ENCODE results near the gene SPATS2L.
A peak's percentile ranks its signal among the peaks of the same experiment; 100 is the strongest.

Gene SPATS2L

GRCh38 chr2:200415455-200415854 lies 109.0 kb downstream of the SPATS2L start:
- no peak overlapping the region for H3K23ac ChIP-seq (ENCODE audit: low read length)
- no peak for DNase-seq
- no peak overlapping the region for H3K27ac ChIP-seq (ENCODE audit: low read depth, low read length)
- no peak overlapping the region for H2BK120ac ChIP-seq (ENCODE audit: low read depth, low read length)
- no peak overlapping the region for H2BK5ac ChIP-seq (ENCODE audit: low read length)
- no CpG with 5 or more reads among the region's 2 CpGs for WGBS (ENCODE audit: extremely low coverage, insufficient coverage, low lambda C conversion rate)
- H3K56ac ChIP-seq (ENCODE audit: low read length): no peak overlapping the region
- H2AK5ac ChIP-seq (ENCODE audit: low read length): no peak overlapping the region
- H4K8ac ChIP-seq (ENCODE audit: low read depth, low read length): no peak overlapping the region
- no peaks in the 10 kb centered on the region for H3K4me1 ChIP-seq (ENCODE audit: control insufficient read depth, low read depth, low read length)
- H3K27me3 ChIP-seq (ENCODE audit: insufficient read depth, low read length, poor library complexity): no peaks in the 10 kb centered on the region
- no peak overlapping the region for H3K4me2 ChIP-seq (ENCODE audit: low read length)
- peaks cover 4% of the 10 kb centered on the region for H3K79me1 ChIP-seq (ENCODE audit: low read length)
- no peak overlapping the region for H3K18ac ChIP-seq (ENCODE audit: low read length)
- H3K79me2 ChIP-seq (ENCODE audit: control insufficient read depth, insufficient read depth, low read length): peaks cover under 1% of the 10 kb centered on the region
- no peak overlapping the region for H3K9ac ChIP-seq (ENCODE audit: low read length)
- H2BK15ac ChIP-seq (replicated peaks; ENCODE audit: low read depth): no peak overlapping the region
- no peak overlapping the region for H3K4ac ChIP-seq (ENCODE audit: low read depth, low read length)
- H3K36me3 ChIP-seq (ENCODE audit: control insufficient read depth, insufficient read depth, low read length): peaks cover 5% of the 10 kb centered on the region
- no peak overlapping the region for H3K4me3 ChIP-seq (ENCODE audit: low read length)
- H4K5ac ChIP-seq (ENCODE audit: low read length): no peak overlapping the region

- Histone ChIP-seq H2BK5ac (ENCODE audit: low read length) (no peak overlapping the region), H3K79me2 (ENCODE audit: control insufficient read depth, insufficient read depth, low read length) (no peaks in the 10 kb centered on the region), H3K4ac (ENCODE audit: low read depth, low read length) (no peak overlapping the region), H3K4me3 (ENCODE audit: low read length) (no peak overlapping the region), H3K18ac (ENCODE audit: low read length) (no peak overlapping the region), H3K56ac (ENCODE audit: low read length) (no peak overlapping the region), H3K4me1 (ENCODE audit: control insufficient read depth, low read depth, low read length) (no peaks in the 10 kb centered on the region), H2BK15ac (replicated peaks; ENCODE audit: low read depth) (no peak overlapping the region), H3K79me1 (ENCODE audit: low read length) (peaks cover 6% of the 10 kb centered on the region), H3K27ac (ENCODE audit: low read depth, low read length) (peak overlapping the region; percentile 46), H3K27me3 (ENCODE audit: insufficient read depth, low read length, poor library complexity) (no peaks in the 10 kb centered on the region), H3K4me2 (ENCODE audit: low read length) (no peak overlapping the region), H4K5ac (ENCODE audit: low read length) (no peak overlapping the region), H3K36me3 (ENCODE audit: control insufficient read depth, insufficient read depth, low read length) (peaks cover 9% of the 10 kb centered on the region), H2AK5ac (ENCODE audit: low read length) (no peak overlapping the region), H4K8ac (ENCODE audit: low read depth, low read length) (no peak overlapping the region), H3K23ac (ENCODE audit: low read length) (no peak overlapping the region), H2BK120ac (ENCODE audit: low read depth, low read length) (no peak overlapping the region), H3K9ac (ENCODE audit: low read length) (no peak overlapping the region)
- no CpG with 5 or more reads among the region's 8 CpGs for WGBS (ENCODE audit: extremely low coverage, insufficient coverage, low lambda C conversion rate)
- DNase-seq: no peak
These were observed 110.4 kb downstream of the SPATS2L start for GRCh38 chr2:200416878-200417277.

- no peak for DNase-seq
- Histone ChIP-seq H3K4me1 (ENCODE audit: control insufficient read depth, low read depth, low read length) (no peaks in the 10 kb centered on the region), H2BK120ac (ENCODE audit: low read depth, low read length) (no peak overlapping the region), H3K4me3 (ENCODE audit: low read length) (no peak overlapping the region), H4K5ac (ENCODE audit: low read length) (no peak overlapping the region), H3K27ac (ENCODE audit: low read depth, low read length) (no peak overlapping the region), H2AK5ac (ENCODE audit: low read length) (no peak overlapping the region), H3K4me2 (ENCODE audit: low read length) (no peak overlapping the region), H3K79me1 (ENCODE audit: low read length) (peaks cover 6% of the 10 kb centered on the region), H3K18ac (ENCODE audit: low read length) (no peak overlapping the region), H3K4ac (ENCODE audit: low read depth, low read length) (no peak overlapping the region), H3K23ac (ENCODE audit: low read length) (no peak overlapping the region), H3K79me2 (ENCODE audit: control insufficient read depth, insufficient read depth, low read length) (no peaks in the 10 kb centered on the region), H3K9ac (ENCODE audit: low read length) (no peak overlapping the region), H3K36me3 (ENCODE audit: control insufficient read depth, insufficient read depth, low read length) (peaks cover 9% of the 10 kb centered on the region), H4K8ac (ENCODE audit: low read depth, low read length) (no peak overlapping the region), H3K27me3 (ENCODE audit: insufficient read depth, low read length, poor library complexity) (no peaks in the 10 kb centered on the region), H2BK5ac (ENCODE audit: low read length) (no peak overlapping the region), H2BK15ac (replicated peaks; ENCODE audit: low read depth) (no peak overlapping the region), H3K56ac (ENCODE audit: low read length) (no peak overlapping the region)
These were observed 110.9 kb downstream of the SPATS2L start for GRCh38 chr2:200417366-200417765.

- Histone ChIP-seq H3K4me1 (ENCODE audit: control insufficient read depth, low read depth, low read length) (no peaks in the 10 kb centered on the region), H4K8ac (ENCODE audit: low read depth, low read length) (no peak overlapping the region), H3K36me3 (ENCODE audit: control insufficient read depth, insufficient read depth, low read length) (peaks cover 12% of the 10 kb centered on the region), H3K79me2 (ENCODE audit: control insufficient read depth, insufficient read depth, low read length) (no peaks in the 10 kb centered on the region), H3K23ac (ENCODE audit: low read length) (no peak overlapping the region), H2AK5ac (ENCODE audit: low read length) (no peak overlapping the region), H3K4me3 (ENCODE audit: low read length) (no peak overlapping the region), H3K27me3 (ENCODE audit: insufficient read depth, low read length, poor library complexity) (no peaks in the 10 kb centered on the region), H3K56ac (ENCODE audit: low read length) (no peak overlapping the region), H3K79me1 (ENCODE audit: low read length) (peaks cover 6% of the 10 kb centered on the region), H2BK120ac (ENCODE audit: low read depth, low read length) (no peak overlapping the region), H4K5ac (ENCODE audit: low read length) (no peak overlapping the region), H2BK5ac (ENCODE audit: low read length) (no peak overlapping the region), H3K4ac (ENCODE audit: low read depth, low read length) (no peak overlapping the region), H3K18ac (ENCODE audit: low read length) (no peak overlapping the region), H3K4me2 (ENCODE audit: low read length) (no peak overlapping the region), H2BK15ac (replicated peaks; ENCODE audit: low read depth) (no peak overlapping the region), H3K9ac (ENCODE audit: low read length) (no peak overlapping the region), H3K27ac (ENCODE audit: low read depth, low read length) (no peak overlapping the region)
- DNase-seq: no peak
- no CpG with 5 or more reads among the region's 2 CpGs for WGBS (ENCODE audit: extremely low coverage, insufficient coverage, low lambda C conversion rate)
These were observed 111.9 kb downstream of the SPATS2L start for GRCh38 chr2:200418399-200418798.

- H3K18ac ChIP-seq (ENCODE audit: low read length): no peak overlapping the region
- no peak overlapping the region for H2BK5ac ChIP-seq (ENCODE audit: low read length)
- WGBS (ENCODE audit: extremely low coverage, insufficient coverage, low lambda C conversion rate): no CpG with 5 or more reads among the region's 9 CpGs
- no peak overlapping the region for H4K8ac ChIP-seq (ENCODE audit: low read depth, low read length)
- H2BK120ac ChIP-seq (ENCODE audit: low read depth, low read length): no peak overlapping the region
- no peak overlapping the region for H3K23ac ChIP-seq (ENCODE audit: low read length)
- H3K9ac ChIP-seq (ENCODE audit: low read length): no peak overlapping the region
- no peak overlapping the region for H3K27ac ChIP-seq (ENCODE audit: low read depth, low read length)
- H3K79me2 ChIP-seq (ENCODE audit: control insufficient read depth, insufficient read depth, low read length): no peaks in the 10 kb centered on the region
- H2AK5ac ChIP-seq (ENCODE audit: low read length): no peak overlapping the region
- no peak for DNase-seq
- no peak overlapping the region for H3K4me3 ChIP-seq (ENCODE audit: low read length)
- H3K27me3 ChIP-seq (ENCODE audit: insufficient read depth, low read length, poor library complexity): no peaks in the 10 kb centered on the region
- no peak overlapping the region for H2BK15ac ChIP-seq (replicated peaks; ENCODE audit: low read depth)
- H3K4me1 ChIP-seq (ENCODE audit: control insufficient read depth, low read depth, low read length): no peaks in the 10 kb centered on the region
- H3K56ac ChIP-seq (ENCODE audit: low read length): no peak overlapping the region
- H3K79me1 ChIP-seq (ENCODE audit: low read length): peaks cover 6% of the 10 kb centered on the region
- H4K5ac ChIP-seq (ENCODE audit: low read length): no peak overlapping the region
- no peak overlapping the region for H3K4me2 ChIP-seq (ENCODE audit: low read length)
- no peak overlapping the region for H3K4ac ChIP-seq (ENCODE audit: low read depth, low read length)
- peaks cover 12% of the 10 kb centered on the region for H3K36me3 ChIP-seq (ENCODE audit: control insufficient read depth, insufficient read depth, low read length)
These were observed 112.8 kb downstream of the SPATS2L start for GRCh38 chr2:200419325-200419724.

- H3K18ac ChIP-seq (ENCODE audit: low read length): no peak overlapping the region
- no peak for DNase-seq
- H3K4ac ChIP-seq (ENCODE audit: low read depth, low read length): no peak overlapping the region
- no peak overlapping the region for H3K27ac ChIP-seq (ENCODE audit: low read depth, low read length)
- no peak overlapping the region for H3K56ac ChIP-seq (ENCODE audit: low read length)
- no peak overlapping the region for H3K9ac ChIP-seq (ENCODE audit: low read length)
- no peak overlapping the region for H3K4me3 ChIP-seq (ENCODE audit: low read length)
- H3K79me1 ChIP-seq (ENCODE audit: low read length): peaks cover 6% of the 10 kb centered on the region
- no peaks in the 10 kb centered on the region for H3K27me3 ChIP-seq (ENCODE audit: insufficient read depth, low read length, poor library complexity)
- H2BK120ac ChIP-seq (ENCODE audit: low read depth, low read length): no peak overlapping the region
- no peak overlapping the region for H2BK15ac ChIP-seq (replicated peaks; ENCODE audit: low read depth)
- no peak overlapping the region for H4K8ac ChIP-seq (ENCODE audit: low read depth, low read length)
- peaks cover 12% of the 10 kb centered on the region for H3K36me3 ChIP-seq (ENCODE audit: control insufficient read depth, insufficient read depth, low read length)
- H3K4me2 ChIP-seq (ENCODE audit: low read length): no peak overlapping the region
- no CpG with 5 or more reads among the region's 1 CpG for WGBS (ENCODE audit: extremely low coverage, insufficient coverage, low lambda C conversion rate)
- H2AK5ac ChIP-seq (ENCODE audit: low read length): no peak overlapping the region
- H3K79me2 ChIP-seq (ENCODE audit: control insufficient read depth, insufficient read depth, low read length): no peaks in the 10 kb centered on the region
- H3K4me1 ChIP-seq (ENCODE audit: control insufficient read depth, low read depth, low read length): no peaks in the 10 kb centered on the region
- no peak overlapping the region for H2BK5ac ChIP-seq (ENCODE audit: low read length)
- no peak overlapping the region for H3K23ac ChIP-seq (ENCODE audit: low read length)
- H4K5ac ChIP-seq (ENCODE audit: low read length): no peak overlapping the region
These were observed 114.8 kb downstream of the SPATS2L start for GRCh38 chr2:200421270-200421669.

Measured in mesendoderm (in vitro differentiated cells).